Neural progenitor cell (in vitro differentiated cells): ENCODE data around the gene ATXN7L1.

Experiments used
- CTCF ChIP-seq: fragments of 200-600 bp; sonication (generic); IDR thresholded peaks from 2 replicates; pipeline ENCODE4 v1.5.1; 2017; ENCODE audit warnings: antibody characterized with exemption, mild to moderate bottlenecking
- EZH2 ChIP-seq: fragments of 200-600 bp; sonication (generic); IDR thresholded peaks from 2 replicates; pipeline ENCODE4 v1.6.1; 2017; ENCODE audit warnings: antibody characterized with exemption, mild to moderate bottlenecking, moderate library complexity
- EZH2phosphoT487 ChIP-seq: fragments of 200-600 bp; sonication (generic); IDR thresholded peaks from 2 replicates; pipeline ENCODE4 v1.6.1; 2017; ENCODE audit warnings: antibody characterized with exemption

GRCh38 chr7:105567024-105567423 lies 309.4 kb downstream of the ATXN7L1 start:
- TF ChIP-seq CTCF (no peak), EZH2phosphoT487 (no peak), EZH2 (no peak)
